Ovary (tissue), 9 donors: ENCODE data around the gene NDOR1. TPM values are rescaled to one million over a fixed set of nuclear protein-coding genes. Genes with fewer than 3 reads are reported as not detected.

Experiments
- DNase-seq, 5 donors: peaks; one replicate each; pipeline ENCODE4 v3.0.0-alpha.2; 2019 to 2020
- H3K27ac ChIP-seq, 2 donors: fragments of 200-600 bp; one replicate each; pipeline versions ENCODE4 v1.5.1 to v1.8.0; 2019 to 2022
- H3K27me3 ChIP-seq: fragments of 200-600 bp; one replicate; pipeline ENCODE4 v1.8.0; 2022
- H3K36me3 ChIP-seq: fragments of 200-600 bp; sonication (generic); one replicate; pipeline ENCODE4 v1.5.1; 2019
- H3K4me1 ChIP-seq: one replicate; pipeline ENCODE4 v1.8.1; 2013; ENCODE audit warnings: mild to moderate bottlenecking, moderate library complexity; ENCODE audit not compliant: insufficient read depth
- H3K4me3 ChIP-seq: fragments of 200-600 bp; sonication (generic); one replicate; pipeline ENCODE4 v1.5.1; 2017
- H3K9me3 ChIP-seq, 2 donors: fragments of 200-600 bp in 1 of 2; sonication (generic) in 1 of 2; one replicate each; pipeline versions ENCODE4 v1.5.1 to v1.8.1; 2013 to 2019; ENCODE audit warnings: mild to moderate bottlenecking in 1 of 2, moderate library complexity in 1 of 2
- CTCF ChIP-seq, 3 donors: fragments of 450-650 bp in 2 of 3; fragments of 200-600 bp in 1 of 3; IDR thresholded peaks; one replicate each; pipeline versions ENCODE4 v1.5.1 to v1.8.0; 2016 to 2022; ENCODE audit warnings: antibody characterized with exemption in 3 of 3, mild to moderate bottlenecking in 1 of 3
- EP300 ChIP-seq: sonication (generic); formaldehyde crosslinking; IDR thresholded peaks from one replicate; pipeline ENCODE4 v1.6.1; 2017; ENCODE audit warnings: antibody characterized with exemption
- POLR2A ChIP-seq: fragments of 450-650 bp; IDR thresholded peaks from one replicate; pipeline ENCODE4 v1.6.1; 2017; ENCODE audit warnings: antibody characterized with exemption, mild to moderate bottlenecking, moderate library complexity
- WGBS, 3 donors: extraction: QIAGEN DNeasy Blood & Tissue Kit in 1 of 3; methylation state at CpG; one replicate each; pipeline versions ENCODE4 v1.1.5 to v1.1.7; 2013 to 2017; 5-methylcytosine and 5-hydroxymethylcytosine counted together
- intact Hi-C, 4 donors: fragments of 100-400 bp; cut with DNase I; formaldehyde crosslinking; loops; one replicate each; pipeline versions ENCODE4 v1.11.0 to v1.15.1; 2022 to 2023
- polyA plus RNA-seq, 2 donors: library from polyadenylated mRNA; stranded (reverse); fragments of 200-250 nt in 1 of 2; fragments of 350-450 nt in 1 of 2; fragmentation: Illumina TruSeq in 1 of 2; extraction: RNeasy Lipid Tissue Mini Kit (QIAGEN cat#74804) in 1 of 2; gene quantifications; one replicate each; pipeline ENCODE4 v1.2.3, GENCODE V29; 2013 to 2014
- total RNA-seq, 7 donors: library from RNA; depleted of rRNA in 2 of 7; stranded (reverse); fragments of >200 nt in 2 of 7; fragmentation: NEBNext Ultra II Directional in 3 of 7; extraction: Animal tissue kit (Norgen Biotek cat#: 25700) in 3 of 7; gene quantifications; one replicate each; pipeline versions ENCODE4 v1.1.0 to v1.2.4, GENCODE V29; 2016 to 2023
- donor health status: DM: no; HTN: no; CAD: no; lungs with moderate emphysema.
- donor health status: DM: no; HTN: no; CAD: no.
- donor health status: Bipolar disorder and iron deficiency.
- donor health status: DM: yes; HTN: yes; CAD: no.
- donor health status: DM: no; HTN: no; CAD: no.
- donor health status: DM: yes; HTN: yes; CAD: no.

NDOR1 gene
- total and polyA plus RNA-seq, 9 donors = 1.1 to 15.2 (median 9.0) TPM

GRCh38 chr9:137233143-137233980 is 27.9 kb downstream of the NDOR1 start:
- Histone ChIP-seq H3K4me3 (no peak overlapping the region), H3K27me3 (peaks cover 8% of the 10 kb centered on the region), H3K36me3 (no peaks in the 10 kb centered on the region), H3K27ac (no peak overlapping the region), H3K4me1 (peaks cover 11% of the 10 kb centered on the region), H3K9me3 (no peaks in the 10 kb centered on the region)
- intact Hi-C loops = loop anchor here in 1 of 4 donors (10.0 kb wide), 1 partner anchor 119 kb away; the partner anchor contains the start of gene DPP7
- WGBS, 3 donors = 45 to 63% (median 52%) methylated on average over 34 to 40 of the region's 40 CpGs
- DNase-seq = no peak
- TF ChIP-seq CTCF (IDR thresholded peaks at IDR 0.05) = no peak
- no peak for TF ChIP-seq POLR2A
- TF ChIP-seq EP300 = no peak

GRCh38 chr9:137234055-137234697 is 28.7 kb downstream of the NDOR1 start:
- H3K4me1 ChIP-seq = peaks cover 11% of the 10 kb centered on the region
- H3K4me3 ChIP-seq = no peak overlapping the region
- TF ChIP-seq CTCF (IDR thresholded peaks at IDR 0.05) = no peak
- no peak for TF ChIP-seq EP300
- no peak for TF ChIP-seq POLR2A
- no peaks in the 10 kb centered on the region for H3K36me3 ChIP-seq
- H3K27me3 ChIP-seq = peaks cover 5% of the 10 kb centered on the region
- no peaks in the 10 kb centered on the region for H3K9me3 ChIP-seq
- no peak overlapping the region for H3K27ac ChIP-seq
- intact Hi-C loops = loop anchor here in 1 of 4 donors (10.0 kb wide), 1 partner anchor 119 kb away; the partner anchor contains the start of gene DPP7
- WGBS, 3 donors = 21 to 31% (median 30%) methylated on average over 21 to 40 of the region's 40 CpGs
- no peak for DNase-seq

- H3K27ac ChIP-seq = no peak overlapping the region
- peaks cover 11% of the 10 kb centered on the region for H3K4me1 ChIP-seq
- intact Hi-C loops = loop anchor here in 1 of 4 donors (10.0 kb wide), 1 partner anchor 120 kb away; the partner anchor contains the start of gene DPP7
- H3K4me3 ChIP-seq = no peak overlapping the region
- no peaks in the 10 kb centered on the region for H3K36me3 ChIP-seq
- no peaks in the 10 kb centered on the region for H3K9me3 ChIP-seq
- no peak for TF ChIP-seq EP300
- no peak for TF ChIP-seq POLR2A
- TF ChIP-seq CTCF (IDR thresholded peaks at IDR 0.05) = no peak
- peaks cover 5% of the 10 kb centered on the region for H3K27me3 ChIP-seq
- DNase-seq = no peak
- 53 to 66% (median 60%) methylated on average over 17 to 18 of the region's 18 CpGs for WGBS, 3 donors
Measured at GRCh38 chr9:137234758-137235423, 29.4 kb downstream of the NDOR1 start.
